H9 (cell line): Measurements from ENCODE around the gene CACNB2. TPM values are rescaled to one million over a fixed set of nuclear protein-coding genes. Genes with fewer than 3 reads are reported as not detected.

Experiments
- DNase-seq: peaks from one replicate; pipeline ENCODE4 v3.0.0-alpha.2; 2017
- H2AFZ ChIP-seq: one replicate; pipeline ENCODE4 v1.6.1; 2013; ENCODE audit warnings: mild to moderate bottlenecking, low read length, control low read depth, moderate library complexity
- H2AK5ac ChIP-seq: 2 replicates; pipeline ENCODE4 v1.6.1; 2013; ENCODE audit warnings: low read length, control low read depth, mixed read lengths; ENCODE audit not compliant: insufficient read length
- H2BK120ac ChIP-seq: one replicate; pipeline ENCODE4 v1.6.1; 2013; ENCODE audit warnings: low read depth, mild to moderate bottlenecking, low read length, control low read depth, inconsistent platforms; ENCODE audit not compliant: poor library complexity, severe bottlenecking
- H2BK12ac ChIP-seq: 2 replicates; pipeline ENCODE4 v1.6.1; 2013; ENCODE audit warnings: low read length, control low read depth, mixed read lengths, low read depth; ENCODE audit not compliant: insufficient read length
- H2BK15ac ChIP-seq: 2 replicates; pipeline ENCODE4 v1.6.1; 2013; ENCODE audit warnings: low read depth, low read length, control low read depth
- H2BK20ac ChIP-seq: one replicate; pipeline ENCODE4 v1.6.1; 2013; ENCODE audit warnings: low read depth, mild to moderate bottlenecking, low read length, control low read depth, inconsistent platforms; ENCODE audit not compliant: poor library complexity, severe bottlenecking
- H2BK5ac ChIP-seq: 2 replicates; pipeline ENCODE4 v1.6.1; 2013; ENCODE audit warnings: low read length, control low read depth, mixed read lengths; ENCODE audit not compliant: insufficient read length
- H3K14ac ChIP-seq: 2 replicates; pipeline ENCODE4 v1.6.1; 2013; ENCODE audit warnings: low read length, control low read depth; ENCODE audit not compliant: insufficient read depth
- H3K18ac ChIP-seq: 2 replicates; pipeline ENCODE4 v1.6.1; 2013; ENCODE audit warnings: low read depth, mild to moderate bottlenecking, mixed read lengths, low read length, control low read depth; ENCODE audit not compliant: insufficient read length
- H3K23ac ChIP-seq: 2 replicates; pipeline ENCODE4 v1.6.1; 2013; ENCODE audit warnings: low read length, control low read depth, mixed read lengths, low read depth; ENCODE audit not compliant: insufficient read length
- H3K23me2 ChIP-seq: 2 replicates; pipeline ENCODE4 v1.6.1; 2013; ENCODE audit warnings: low read depth, mild to moderate bottlenecking, mixed read lengths, low read length, control low read depth; ENCODE audit not compliant: insufficient read length, poor library complexity, severe bottlenecking
- H3K27ac ChIP-seq: 2 replicates; pipeline ENCODE4 v1.5.1; 2013; ENCODE audit warnings: low read length, control low read depth, mixed read lengths, low read depth; ENCODE audit not compliant: insufficient read length
- H3K27me3 ChIP-seq: 2 replicates; pipeline ENCODE4 v1.6.1; 2013; ENCODE audit warnings: low read length, control low read depth, inconsistent platforms; ENCODE audit not compliant: insufficient read depth
- H3K4ac ChIP-seq: 2 replicates; pipeline ENCODE4 v1.6.1; 2013; ENCODE audit warnings: low read depth, mild to moderate bottlenecking, control low read depth, inconsistent platforms, low read length, moderate library complexity
- H3K4me1 ChIP-seq: 2 replicates; pipeline ENCODE4 v1.6.1; 2013; ENCODE audit warnings: low read length, control low read depth, inconsistent platforms; ENCODE audit not compliant: insufficient read depth
- H3K4me2 ChIP-seq: 2 replicates; pipeline ENCODE4 v1.6.1; 2013; ENCODE audit warnings: low read length, control low read depth, mixed read lengths; ENCODE audit not compliant: insufficient read length, insufficient read depth
- H3K56ac ChIP-seq: 2 replicates; pipeline ENCODE4 v1.6.1; 2013; ENCODE audit warnings: low read depth, mild to moderate bottlenecking, mixed read lengths, low read length, control low read depth; ENCODE audit not compliant: insufficient read length
- H3K79me1 ChIP-seq: 2 replicates; pipeline ENCODE4 v1.6.1; 2013; ENCODE audit warnings: low read depth, mild to moderate bottlenecking, moderate library complexity, low read length, control low read depth, inconsistent platforms; ENCODE audit not compliant: insufficient read depth, poor library complexity, severe bottlenecking
- H3K79me2 ChIP-seq: 2 replicates; pipeline ENCODE4 v1.6.1; 2013; ENCODE audit warnings: low read length, control low read depth, inconsistent platforms; ENCODE audit not compliant: insufficient read depth
- H3K9ac ChIP-seq: 2 replicates; pipeline ENCODE4 v1.6.1; 2013; ENCODE audit warnings: low read length, control low read depth, mixed read lengths; ENCODE audit not compliant: insufficient read length; ENCODE audit errors: extremely low read depth
- H3K9me3 ChIP-seq: one replicate; pipeline ENCODE4 v1.6.1; 2013; ENCODE audit warnings: low read depth, low read length, inconsistent platforms; ENCODE audit not compliant: control insufficient read depth
- H3T11ph ChIP-seq: one replicate; pipeline ENCODE4 v1.6.1; 2013; ENCODE audit warnings: mild to moderate bottlenecking, low read length, control low read depth, inconsistent platforms
- H4K20me1 ChIP-seq: one replicate; pipeline ENCODE4 v1.6.1; 2013; ENCODE audit not compliant: control insufficient read depth, insufficient read length, insufficient read depth
- H4K5ac ChIP-seq: 2 replicates; pipeline ENCODE4 v1.6.1; 2013; ENCODE audit warnings: low read depth, mild to moderate bottlenecking, mixed read lengths, low read length, control low read depth; ENCODE audit not compliant: insufficient read length
- H4K8ac ChIP-seq: replicated peaks from 2 replicates; pipeline ENCODE4 v1.6.1; 2013; ENCODE audit warnings: low read length, control low read depth, mixed read lengths, low read depth; ENCODE audit not compliant: insufficient read length
- H4K91ac ChIP-seq: 2 replicates; pipeline ENCODE4 v1.6.1; 2013; ENCODE audit warnings: low read depth, mild to moderate bottlenecking, moderate library complexity, mixed read lengths, low read length, control low read depth; ENCODE audit not compliant: insufficient read length
- H3K27ac Mint-ChIP-seq, 3 experiments: 2 replicates in 2 of 3; 3 replicates in 1 of 3; pipeline ENCODE4 v1.8.0; 2020 to 2021; ENCODE audit warnings: mixed read lengths in 3 of 3, mild to moderate bottlenecking in 1 of 3, moderate library complexity in 1 of 3
- H3K27me3 Mint-ChIP-seq: 2 replicates; pipeline ENCODE4 v1.8.0; 2021; ENCODE audit warnings: low read depth, mild to moderate bottlenecking, moderate library complexity, mixed read lengths
- H3K36me3 Mint-ChIP-seq, 3 experiments: 2 replicates in 2 of 3; 3 replicates in 1 of 3; pipeline ENCODE4 v1.8.0; 2020 to 2021; ENCODE audit warnings: low read depth in 3 of 3, mixed read lengths in 3 of 3; ENCODE audit not compliant: insufficient read depth in 1 of 3
- H3K4me1 Mint-ChIP-seq, 2 experiments: 2 replicates each; pipeline ENCODE4 v1.8.0; 2020; ENCODE audit warnings: mixed read lengths in 2 of 2
- H3K4me3 Mint-ChIP-seq, 2 experiments: 2 replicates in 1 of 2; 3 replicates in 1 of 2; pipeline ENCODE4 v1.8.0; 2020 to 2021; ENCODE audit warnings: mild to moderate bottlenecking in 2 of 2, mixed read lengths in 2 of 2, moderate library complexity in 1 of 2
- H3K9me3 Mint-ChIP-seq, 2 experiments: 2 replicates in 1 of 2; 3 replicates in 1 of 2; pipeline ENCODE4 v1.8.0; 2020; ENCODE audit warnings: mild to moderate bottlenecking in 2 of 2, mixed read lengths in 2 of 2, moderate library complexity in 1 of 2
- WGBS: extraction: QIAGEN DNeasy Blood & Tissue Kit; methylation state at CpG from one replicate; pipeline ENCODE4 v1.1.7; 2013; ENCODE audit warnings: missing lambda C conversion rate, low lambda C conversion rate, mixed read lengths; ENCODE audit not compliant: insufficient read length; ENCODE audit errors: extremely low coverage; 5-methylcytosine and 5-hydroxymethylcytosine counted together
- total RNA-seq: library from RNA; stranded (reverse); gene quantifications from 2 replicates; pipeline ENCODE4 v1.2.1, GENCODE V29; 2021
- TF ChIP-seq, protein P1 (sequence below): fragments of 200-600 bp; sonication (generic); conservative IDR thresholded peaks from 3 replicates; pipeline ENCODE4 v1.8.0; 2021; ENCODE audit warnings: antibody characterized with exemption, mild to moderate bottlenecking

The CACNB2 gene
- total RNA-seq, 1 experiment from 2014 or later: 2.6 TPM

DNA sequence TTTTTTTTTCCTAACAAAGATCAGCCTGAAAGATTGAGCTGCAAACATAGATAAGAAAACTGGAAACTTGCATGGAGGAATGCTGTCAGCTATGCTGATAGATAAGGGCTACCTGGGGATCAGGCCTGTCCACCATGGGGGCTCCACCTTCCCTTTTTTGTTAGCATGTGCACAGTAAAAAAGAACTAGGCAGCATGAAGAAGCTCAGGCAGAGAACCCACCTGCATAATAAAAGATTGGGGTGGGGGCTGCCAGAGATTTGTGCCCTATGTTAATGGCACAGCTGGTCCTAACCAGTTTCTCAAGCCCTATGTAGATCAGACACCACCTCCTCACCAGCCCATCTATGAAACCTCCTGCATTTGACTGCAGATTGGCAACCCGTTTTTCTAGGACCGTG is 45.4 kb upstream of the CACNB2 start:
- H3K9ac ChIP-seq: no peak overlapping the region
- no peak overlapping the region for H4K8ac ChIP-seq
- no peak for DNase-seq
- H3K56ac ChIP-seq: no peak overlapping the region
- no peaks in the 10 kb centered on the region for H3K79me1 ChIP-seq
- H2AFZ ChIP-seq: no peak overlapping the region
- Mint-ChIP-seq H3K36me3 (no peaks in the 10 kb centered on the region; a peak in 1 of 7 replicates), H3K4me1 (peaks cover 43 to 50% of the 10 kb centered on the region in 2 experiments), H3K9me3 (no peaks in the 10 kb centered on the region), H3K27me3 (no peaks in the 10 kb centered on the region; the same call in 1 of the 2 replicates), H3K27ac (peak overlapping the region in 2 of 3 experiments; percentile 90 to 96; a peak in 5 of 7 replicates), H3K4me3 (no peak overlapping the region; a peak in 2 of 5 replicates)
- H3K18ac ChIP-seq: no peak overlapping the region
- no peaks in the 10 kb centered on the region for H3K9me3 ChIP-seq
- no peaks in the 10 kb centered on the region for H3K27me3 ChIP-seq
- H3T11ph ChIP-seq: no peak overlapping the region
- H3K14ac ChIP-seq: no peak overlapping the region
- H3K79me2 ChIP-seq: no peaks in the 10 kb centered on the region
- H2BK20ac ChIP-seq: no peak overlapping the region
- H3K23ac ChIP-seq: no peak overlapping the region
- H3K4ac ChIP-seq: no peak overlapping the region
- H4K5ac ChIP-seq: no peak overlapping the region
- TF ChIP-seq, protein P1, sequence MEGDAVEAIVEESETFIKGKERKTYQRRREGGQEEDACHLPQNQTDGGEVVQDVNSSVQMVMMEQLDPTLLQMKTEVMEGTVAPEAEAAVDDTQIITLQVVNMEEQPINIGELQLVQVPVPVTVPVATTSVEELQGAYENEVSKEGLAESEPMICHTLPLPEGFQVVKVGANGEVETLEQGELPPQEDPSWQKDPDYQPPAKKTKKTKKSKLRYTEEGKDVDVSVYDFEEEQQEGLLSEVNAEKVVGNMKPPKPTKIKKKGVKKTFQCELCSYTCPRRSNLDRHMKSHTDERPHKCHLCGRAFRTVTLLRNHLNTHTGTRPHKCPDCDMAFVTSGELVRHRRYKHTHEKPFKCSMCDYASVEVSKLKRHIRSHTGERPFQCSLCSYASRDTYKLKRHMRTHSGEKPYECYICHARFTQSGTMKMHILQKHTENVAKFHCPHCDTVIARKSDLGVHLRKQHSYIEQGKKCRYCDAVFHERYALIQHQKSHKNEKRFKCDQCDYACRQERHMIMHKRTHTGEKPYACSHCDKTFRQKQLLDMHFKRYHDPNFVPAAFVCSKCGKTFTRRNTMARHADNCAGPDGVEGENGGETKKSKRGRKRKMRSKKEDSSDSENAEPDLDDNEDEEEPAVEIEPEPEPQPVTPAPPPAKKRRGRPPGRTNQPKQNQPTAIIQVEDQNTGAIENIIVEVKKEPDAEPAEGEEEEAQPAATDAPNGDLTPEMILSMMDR: no peak
- no peak overlapping the region for H3K27ac ChIP-seq
- no peak overlapping the region for H3K4me2 ChIP-seq
- no peak overlapping the region for H2BK12ac ChIP-seq
- H2BK5ac ChIP-seq: no peak overlapping the region
- peaks cover 8% of the 10 kb centered on the region for H3K4me1 ChIP-seq
- no peak overlapping the region for H2BK15ac ChIP-seq
- no peaks in the 10 kb centered on the region for H4K20me1 ChIP-seq
- H3K23me2 ChIP-seq: no peaks in the 10 kb centered on the region
- H4K91ac ChIP-seq: no peak overlapping the region
- H2BK120ac ChIP-seq: no peak overlapping the region
- H2AK5ac ChIP-seq: no peak overlapping the region
- WGBS: no CpG with 5 or more reads among the region's 2 CpGs
